ENCODE data around the gene MRNIP. TPM values are rescaled to one million over a fixed set of nuclear protein-coding genes. Genes with fewer than 3 reads are reported as not detected.

Gene MRNIP
- total RNA-seq, 1 experiment from 2014 or later: 37.8 TPM

DNA sequence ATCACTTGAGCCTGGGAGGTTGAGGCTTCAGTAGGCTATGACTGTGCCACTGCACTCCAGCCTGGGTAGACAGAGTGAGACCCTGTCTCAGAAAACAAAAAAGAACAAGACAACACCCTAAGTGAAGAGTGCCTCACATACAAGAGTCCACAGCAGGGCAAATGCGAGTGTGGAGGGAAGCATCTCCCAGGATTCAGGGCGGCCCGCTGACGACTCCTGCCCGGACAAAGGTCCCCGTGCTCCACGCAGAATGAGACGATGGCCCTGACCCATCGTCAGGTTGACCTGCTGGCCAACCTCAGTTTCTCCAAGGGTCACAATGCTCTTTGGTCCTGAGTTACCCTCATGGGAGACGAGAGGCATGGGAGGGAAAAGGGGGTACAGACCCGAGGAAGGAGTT, 18.3 kb downstream of the MRNIP start:
- DNase-seq: no peak
- Histone ChIP-seq H3K9me3 (no peaks in the 10 kb centered on the region; the same call in none of the 2 replicates), H3K4me1 (no peaks in the 10 kb centered on the region), H3K27me3 (replicated peaks; ENCODE audit: control insufficient read depth, insufficient read depth, low read length) (no peaks in the 10 kb centered on the region), H3K4me3 (ENCODE audit: low read depth, low read length) (no peak overlapping the region), H3K36me3 (ENCODE audit: control insufficient read depth, insufficient read depth, low read length) (peaks cover 4% of the 10 kb centered on the region; the same call in 1 of the 2 replicates)
- CTCF ChIA-PET: no interaction called here
- no TSS peak for BruUV-seq (replicated peaks)
- Mint-ChIP-seq H3K27me3 (ENCODE audit: insufficient read depth, unreplicated experiment) (no peaks in the 10 kb centered on the region), H3K9me3 (ENCODE audit: unreplicated experiment) (peaks cover 9% of the 10 kb centered on the region), H3K36me3 (ENCODE audit: insufficient read depth, unreplicated experiment) (peaks cover 67% of the 10 kb centered on the region), H3K4me1 (ENCODE audit: low read depth, unreplicated experiment) (no peaks in the 10 kb centered on the region), H3K4me3 (ENCODE audit: unreplicated experiment) (no peak overlapping the region), H3K27ac (ENCODE audit: unreplicated experiment) (no peak overlapping the region)
- TF ChIP-seq, protein P1, sequence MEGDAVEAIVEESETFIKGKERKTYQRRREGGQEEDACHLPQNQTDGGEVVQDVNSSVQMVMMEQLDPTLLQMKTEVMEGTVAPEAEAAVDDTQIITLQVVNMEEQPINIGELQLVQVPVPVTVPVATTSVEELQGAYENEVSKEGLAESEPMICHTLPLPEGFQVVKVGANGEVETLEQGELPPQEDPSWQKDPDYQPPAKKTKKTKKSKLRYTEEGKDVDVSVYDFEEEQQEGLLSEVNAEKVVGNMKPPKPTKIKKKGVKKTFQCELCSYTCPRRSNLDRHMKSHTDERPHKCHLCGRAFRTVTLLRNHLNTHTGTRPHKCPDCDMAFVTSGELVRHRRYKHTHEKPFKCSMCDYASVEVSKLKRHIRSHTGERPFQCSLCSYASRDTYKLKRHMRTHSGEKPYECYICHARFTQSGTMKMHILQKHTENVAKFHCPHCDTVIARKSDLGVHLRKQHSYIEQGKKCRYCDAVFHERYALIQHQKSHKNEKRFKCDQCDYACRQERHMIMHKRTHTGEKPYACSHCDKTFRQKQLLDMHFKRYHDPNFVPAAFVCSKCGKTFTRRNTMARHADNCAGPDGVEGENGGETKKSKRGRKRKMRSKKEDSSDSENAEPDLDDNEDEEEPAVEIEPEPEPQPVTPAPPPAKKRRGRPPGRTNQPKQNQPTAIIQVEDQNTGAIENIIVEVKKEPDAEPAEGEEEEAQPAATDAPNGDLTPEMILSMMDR (IDR thresholded peaks at IDR 0.05; ENCODE audit: insufficient read depth in 1 of 2, low read depth in 1 of 2, low read length in 1 of 2, severe bottlenecking in 1 of 2, unreplicated experiment in 1 of 2): no peak
- POLR2A ChIA-PET: no interaction called here
- intact Hi-C loops (cut with micrococcal nuclease; ENCODE audit: unreplicated experiment): no loop called here

DNA sequence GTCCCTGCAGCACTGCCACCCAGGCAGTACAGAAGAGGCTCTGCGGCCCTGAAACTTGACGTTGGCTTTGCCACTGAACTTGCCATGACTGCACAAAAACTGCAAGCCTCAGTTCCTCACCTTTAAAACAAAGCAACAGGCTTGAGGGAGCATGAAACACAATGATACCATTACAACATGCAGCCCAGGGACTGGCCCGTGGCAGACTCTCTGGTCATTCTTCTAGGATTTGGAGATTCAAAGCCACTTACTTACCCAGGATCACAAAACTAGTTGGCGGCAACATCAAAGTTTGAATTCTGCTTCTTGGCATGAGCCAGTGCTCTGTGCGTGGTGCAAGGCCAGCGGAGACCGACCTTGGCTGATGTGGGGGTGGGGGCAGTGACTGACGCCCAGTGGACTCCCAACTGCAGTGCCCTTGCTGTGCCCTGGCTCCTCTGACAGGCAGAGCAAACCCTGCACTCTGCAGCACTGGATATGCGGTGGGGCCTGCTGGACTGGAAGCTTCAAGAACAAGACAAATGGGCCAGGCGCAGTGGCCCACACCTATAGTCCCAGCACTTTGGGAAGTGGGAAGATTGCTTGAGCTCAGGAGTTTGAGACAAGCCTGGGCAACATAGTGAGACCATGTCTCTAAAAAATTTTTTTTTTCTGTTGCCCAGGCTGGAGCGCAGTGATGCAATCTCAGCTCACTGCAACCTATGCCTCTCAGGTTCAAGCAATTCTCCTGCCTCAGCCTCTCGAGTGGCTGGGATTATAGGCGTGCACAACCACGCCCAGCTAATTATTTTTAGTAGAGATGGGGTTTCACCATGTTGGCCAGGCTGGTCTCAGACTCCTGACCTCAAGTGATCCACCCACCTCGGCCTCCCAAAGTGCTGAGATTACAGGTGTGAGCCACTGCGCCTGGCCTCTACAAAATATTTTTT, 19.0 kb downstream of the MRNIP start:
- POLR2A ChIA-PET: no interaction called here
- CTCF ChIA-PET: no interaction called here
- H3K4me3 Mint-ChIP-seq (ENCODE audit: unreplicated experiment): no peak overlapping the region
- H3K27ac Mint-ChIP-seq (ENCODE audit: unreplicated experiment): no peak overlapping the region
- DNase-seq: no peak
- peaks cover 74% of the 10 kb centered on the region for H3K36me3 Mint-ChIP-seq (ENCODE audit: insufficient read depth, unreplicated experiment)
- intact Hi-C loops (cut with micrococcal nuclease; ENCODE audit: unreplicated experiment): no loop called here
- no peaks in the 10 kb centered on the region for H3K4me1 ChIP-seq
- TF ChIP-seq, protein P1 (IDR thresholded peaks at IDR 0.05; ENCODE audit: insufficient read depth in 1 of 2, low read depth in 1 of 2, low read length in 1 of 2, severe bottlenecking in 1 of 2, unreplicated experiment in 1 of 2): no peak
- no peaks in the 10 kb centered on the region for H3K27me3 Mint-ChIP-seq (ENCODE audit: insufficient read depth, unreplicated experiment)
- no TSS peak for BruUV-seq (replicated peaks)
- H3K9me3 ChIP-seq: no peaks in the 10 kb centered on the region; the same call in 1 of the 2 replicates
- no peaks in the 10 kb centered on the region for H3K27me3 ChIP-seq (replicated peaks; ENCODE audit: control insufficient read depth, insufficient read depth, low read length)
- H3K9me3 Mint-ChIP-seq (ENCODE audit: unreplicated experiment): peaks cover 2% of the 10 kb centered on the region
- peaks cover 4% of the 10 kb centered on the region; the same call in 1 of the 2 replicates for H3K36me3 ChIP-seq (ENCODE audit: control insufficient read depth, insufficient read depth, low read length)
- no peaks in the 10 kb centered on the region for H3K4me1 Mint-ChIP-seq (ENCODE audit: low read depth, unreplicated experiment)
- H3K4me3 ChIP-seq (ENCODE audit: low read depth, low read length): no peak overlapping the region

DNA sequence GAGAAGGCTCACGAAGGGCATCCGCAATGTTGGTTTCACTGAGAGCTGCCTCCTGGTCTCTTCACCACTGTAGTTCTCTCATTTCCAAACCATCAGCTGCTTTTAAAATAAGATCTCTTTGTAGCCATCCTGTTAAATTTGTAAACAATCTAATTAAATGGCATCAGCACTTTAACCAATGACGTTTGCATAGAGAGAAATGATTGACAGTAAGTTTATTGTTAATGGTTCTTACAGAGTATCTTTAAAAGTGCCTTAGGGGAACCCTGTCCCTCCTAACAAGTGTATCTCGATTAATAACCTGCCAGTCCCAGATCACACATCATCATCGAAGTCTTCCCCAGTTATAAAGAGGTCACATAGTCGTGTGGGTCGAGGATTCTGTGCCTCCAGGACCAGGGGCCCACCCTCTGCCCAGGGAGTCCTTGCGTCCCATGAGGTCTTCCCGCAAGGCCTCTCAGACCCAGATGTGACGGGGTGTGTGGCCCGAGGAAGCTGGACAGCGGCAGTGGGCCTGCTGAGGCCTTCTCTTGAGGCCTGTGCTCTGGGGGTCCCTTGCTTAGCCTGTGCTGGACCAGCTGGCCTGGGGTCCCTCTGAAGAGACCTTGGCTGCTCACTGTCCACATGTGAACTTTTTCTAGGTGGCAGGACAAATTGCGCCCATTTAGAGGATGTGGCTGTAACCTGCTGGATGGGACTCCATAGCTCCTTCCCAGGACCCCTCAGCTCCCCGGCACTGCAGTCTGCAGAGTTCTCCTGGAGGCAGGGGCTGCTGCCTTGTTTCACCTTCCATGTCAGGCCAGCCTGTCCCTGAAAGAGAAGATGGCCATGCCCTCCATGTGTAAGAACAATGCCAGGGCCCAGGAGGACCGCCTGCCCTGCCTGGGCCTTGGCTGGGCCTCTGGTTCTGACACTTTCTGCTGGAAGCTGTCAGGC, 21.3 kb downstream of the MRNIP start:
- TF ChIP-seq, protein P1 (IDR thresholded peaks at IDR 0.05; ENCODE audit: insufficient read depth in 1 of 2, low read depth in 1 of 2, low read length in 1 of 2, severe bottlenecking in 1 of 2, unreplicated experiment in 1 of 2): no peak
- no peak for DNase-seq
- POLR2A ChIA-PET: no interaction called here
- Mint-ChIP-seq H3K36me3 (ENCODE audit: insufficient read depth, unreplicated experiment) (peaks cover 88% of the 10 kb centered on the region), H3K4me3 (ENCODE audit: unreplicated experiment) (no peak overlapping the region), H3K27ac (ENCODE audit: unreplicated experiment) (peak overlapping the region; percentile 23), H3K4me1 (ENCODE audit: low read depth, unreplicated experiment) (no peaks in the 10 kb centered on the region), H3K27me3 (ENCODE audit: insufficient read depth, unreplicated experiment) (no peaks in the 10 kb centered on the region), H3K9me3 (ENCODE audit: unreplicated experiment) (no peaks in the 10 kb centered on the region)
- BruUV-seq (replicated peaks): TSS peak; percentile 14
- H3K27me3 ChIP-seq (replicated peaks; ENCODE audit: control insufficient read depth, insufficient read depth, low read length): no peaks in the 10 kb centered on the region
- CTCF ChIA-PET: interaction anchor here (0.5 to 1.2 kb wide), 2 partner anchors 12 to 253 kb away, joined by 5 to 6 read pairs; no protein-coding TSS in a partner anchor
- H3K9me3 ChIP-seq: no peaks in the 10 kb centered on the region
- peaks cover 10% of the 10 kb centered on the region for H3K36me3 ChIP-seq (ENCODE audit: control insufficient read depth, insufficient read depth, low read length)
- no peak overlapping the region for H3K4me3 ChIP-seq (ENCODE audit: low read depth, low read length)
- intact Hi-C loops (cut with micrococcal nuclease; ENCODE audit: unreplicated experiment): no loop called here
- no peaks in the 10 kb centered on the region for H3K4me1 ChIP-seq

Measured in Caco-2 (cell line).